ENCODE results near the gene RELCH.
A peak's percentile ranks its signal among the peaks of the same experiment; 100 is the strongest.

The RELCH gene

DNA sequence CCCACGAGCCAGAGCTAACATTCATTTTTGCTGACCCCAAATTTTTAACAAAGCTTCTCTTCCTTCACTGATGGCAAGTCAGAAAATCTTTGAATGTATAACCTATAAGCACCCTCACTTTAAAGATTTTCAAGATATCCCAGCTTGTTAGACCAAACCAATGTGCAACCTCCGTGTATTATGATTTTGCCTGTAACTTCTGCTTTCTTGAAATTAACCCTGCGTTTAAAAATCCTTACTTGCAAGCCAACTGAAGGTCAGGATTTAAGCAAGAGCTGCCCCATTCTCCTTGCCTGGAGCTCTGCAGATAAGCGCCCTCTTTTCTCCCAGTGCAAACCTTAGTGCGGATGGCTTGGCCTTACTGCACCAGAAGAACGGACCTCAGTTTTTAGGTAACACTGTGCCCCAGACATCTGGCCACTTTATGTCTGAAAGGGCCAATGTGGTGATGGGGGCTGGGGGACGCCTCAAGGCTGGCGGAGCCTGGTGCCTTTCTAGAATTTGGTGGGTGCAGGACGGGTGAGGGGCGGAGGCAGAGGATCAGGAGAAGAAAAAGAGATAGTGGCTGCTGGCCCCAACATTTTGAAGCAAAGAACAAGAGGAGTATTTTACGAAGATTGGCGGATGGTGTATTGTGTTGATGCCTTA lies 137.2 kb downstream of the RELCH start:
- DNase-seq (ENCODE audit: low read depth in 2 of 2): no peak

DNA sequence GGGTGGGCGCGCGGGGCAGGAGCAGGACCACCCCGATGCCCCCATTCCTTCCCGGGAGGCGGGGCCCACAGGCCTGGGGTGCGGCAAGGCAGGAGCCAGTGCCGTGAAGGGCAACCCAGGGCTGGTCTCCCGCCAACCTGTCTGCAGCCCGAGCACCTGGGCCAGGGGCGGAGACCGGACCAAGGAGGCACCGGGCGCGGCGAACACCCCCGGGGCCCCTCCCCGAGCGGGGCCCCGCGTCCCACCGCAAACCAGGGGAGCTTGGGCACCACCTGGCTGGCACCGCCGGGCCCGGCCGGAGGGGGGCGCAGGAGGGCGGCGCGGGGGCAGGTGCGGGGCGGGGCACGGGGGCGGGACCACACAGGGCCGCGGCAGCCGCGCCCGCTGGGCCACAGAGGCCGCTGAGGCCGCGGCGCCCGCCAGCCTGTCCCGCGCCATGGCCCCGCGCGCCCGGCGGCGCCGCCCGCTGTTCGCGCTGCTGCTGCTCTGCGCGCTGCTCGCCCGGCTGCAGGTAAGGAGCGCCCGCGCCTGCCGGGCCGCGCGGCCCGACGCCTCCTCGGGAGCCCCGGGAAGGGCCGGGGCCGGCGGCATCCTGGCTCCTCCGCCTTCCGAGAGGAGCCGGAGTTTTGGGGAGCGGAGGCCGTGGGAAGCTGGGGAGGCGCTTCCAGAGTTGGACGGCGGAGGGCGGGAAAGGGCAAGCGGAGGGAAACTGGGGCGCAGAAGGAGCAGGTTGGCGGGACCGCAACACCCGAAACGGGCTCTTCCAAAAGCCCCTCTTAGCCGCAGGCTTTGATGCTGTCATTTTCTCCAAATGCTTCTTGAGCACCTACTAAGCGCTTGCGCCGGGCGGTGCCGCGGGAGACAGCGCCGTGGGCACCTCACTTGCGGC lies 138.1 kb downstream of the RELCH start, which contains the start of gene TNFRSF11A:
Gene TNFRSF11A, plus strand, starts transcription at position 394 of the 889 bp plus-strand sequence. Its CDS starts 43 bp downstream, at position 437.
- peak in 1 of 2 experiments; percentile 56 for DNase-seq (ENCODE audit: low read depth in 2 of 2)

DNA sequence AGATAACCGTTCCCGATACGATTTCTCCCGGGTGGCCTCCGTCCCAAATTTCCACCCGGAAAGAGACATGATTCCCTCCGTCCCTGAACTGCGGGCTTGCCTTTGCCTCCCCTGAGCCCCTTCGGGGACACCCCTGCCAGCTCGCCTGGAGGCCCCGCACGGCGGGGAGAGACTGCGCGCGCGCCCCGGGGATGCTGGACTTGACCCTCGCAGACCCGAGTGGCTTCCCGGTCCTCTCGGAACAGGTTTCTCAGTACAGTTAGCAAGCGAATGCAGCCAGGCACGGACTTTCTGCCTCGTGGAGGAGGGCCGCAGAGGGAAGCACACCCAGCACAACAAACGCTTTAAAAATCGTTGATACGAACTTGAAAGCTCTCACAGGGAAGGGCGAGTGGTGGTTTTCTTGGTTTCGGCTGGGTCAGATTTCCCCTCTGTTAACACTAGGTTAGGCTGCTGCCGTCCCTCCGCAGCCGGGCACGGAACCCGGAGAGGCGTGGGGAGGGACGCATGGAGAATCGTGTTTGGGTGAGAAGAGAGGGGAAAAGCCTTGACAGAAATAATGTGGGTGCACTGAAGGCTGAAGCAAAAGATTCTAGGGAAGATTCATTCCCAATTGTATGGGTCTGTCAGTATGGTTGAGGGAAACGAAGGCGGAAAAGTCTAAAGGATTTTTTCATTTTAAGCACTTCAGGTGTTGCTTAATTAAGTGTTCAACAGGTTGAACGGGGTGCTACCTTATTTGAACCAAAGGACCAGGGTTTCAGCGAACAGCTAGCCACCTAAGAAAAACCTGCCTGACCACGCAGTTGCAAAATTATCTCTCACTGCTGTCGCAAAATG lies 139.0 kb downstream of the RELCH start:
- DNase-seq (ENCODE audit: low read depth in 2 of 2): peak in 1 of 2 experiments; percentile 22

DNA sequence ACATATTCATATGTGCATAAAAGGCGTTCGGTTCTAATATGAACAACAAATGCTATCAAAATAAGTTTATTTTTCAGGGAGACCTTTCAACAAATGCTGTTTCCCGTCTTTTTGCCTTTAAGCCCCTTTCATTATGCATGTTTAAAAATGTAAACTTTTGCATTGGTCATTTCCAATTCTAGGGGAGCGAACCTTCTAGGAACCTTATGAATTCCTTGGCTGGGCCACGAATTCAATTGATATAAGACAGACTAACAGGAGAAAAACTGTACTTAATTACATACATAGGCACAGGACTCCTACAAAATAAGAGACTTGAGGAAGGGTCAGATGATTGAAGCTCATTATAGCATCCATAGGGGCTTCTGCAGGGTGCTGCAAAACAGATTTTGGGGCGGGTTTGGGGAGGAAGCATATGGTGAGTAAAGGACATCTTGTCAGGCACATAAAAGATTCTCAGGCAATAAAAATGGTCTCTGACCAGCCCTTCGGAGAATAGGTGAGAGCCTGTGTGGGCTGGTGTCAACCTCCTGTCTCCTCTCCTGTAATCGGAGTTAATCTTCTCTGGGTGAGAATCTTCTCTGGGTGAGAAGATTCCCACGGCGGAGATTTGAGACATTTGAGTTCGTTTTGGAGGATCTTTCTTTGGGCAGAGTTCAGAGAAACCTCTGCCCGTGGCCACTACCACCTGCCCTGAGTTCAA lies 139.7 kb downstream of the RELCH start:
- DNase-seq (ENCODE audit: low read depth in 2 of 2): no peak

DNA sequence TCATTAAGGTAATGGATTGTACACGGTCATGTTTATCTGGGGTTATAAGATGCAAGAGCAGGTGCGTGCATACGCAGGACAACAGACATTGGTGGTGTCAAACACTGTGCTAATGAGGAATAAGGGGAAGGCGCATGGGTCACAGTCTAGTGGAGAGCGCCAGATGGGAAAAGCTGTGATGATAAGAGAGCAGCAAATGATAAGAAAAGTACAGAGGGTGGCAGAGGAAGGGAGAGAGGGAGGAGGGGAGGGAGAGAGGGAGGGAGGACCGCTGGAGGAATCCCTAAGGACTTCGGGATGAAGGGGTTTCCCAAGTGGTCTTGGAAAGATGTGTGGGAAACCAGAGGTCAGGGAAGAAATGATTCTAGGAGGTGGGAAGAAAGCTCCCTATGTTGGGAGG lies 140.9 kb downstream of the RELCH start:
- DNase-seq (ENCODE audit: low read depth in 2 of 2): no peak

DNA sequence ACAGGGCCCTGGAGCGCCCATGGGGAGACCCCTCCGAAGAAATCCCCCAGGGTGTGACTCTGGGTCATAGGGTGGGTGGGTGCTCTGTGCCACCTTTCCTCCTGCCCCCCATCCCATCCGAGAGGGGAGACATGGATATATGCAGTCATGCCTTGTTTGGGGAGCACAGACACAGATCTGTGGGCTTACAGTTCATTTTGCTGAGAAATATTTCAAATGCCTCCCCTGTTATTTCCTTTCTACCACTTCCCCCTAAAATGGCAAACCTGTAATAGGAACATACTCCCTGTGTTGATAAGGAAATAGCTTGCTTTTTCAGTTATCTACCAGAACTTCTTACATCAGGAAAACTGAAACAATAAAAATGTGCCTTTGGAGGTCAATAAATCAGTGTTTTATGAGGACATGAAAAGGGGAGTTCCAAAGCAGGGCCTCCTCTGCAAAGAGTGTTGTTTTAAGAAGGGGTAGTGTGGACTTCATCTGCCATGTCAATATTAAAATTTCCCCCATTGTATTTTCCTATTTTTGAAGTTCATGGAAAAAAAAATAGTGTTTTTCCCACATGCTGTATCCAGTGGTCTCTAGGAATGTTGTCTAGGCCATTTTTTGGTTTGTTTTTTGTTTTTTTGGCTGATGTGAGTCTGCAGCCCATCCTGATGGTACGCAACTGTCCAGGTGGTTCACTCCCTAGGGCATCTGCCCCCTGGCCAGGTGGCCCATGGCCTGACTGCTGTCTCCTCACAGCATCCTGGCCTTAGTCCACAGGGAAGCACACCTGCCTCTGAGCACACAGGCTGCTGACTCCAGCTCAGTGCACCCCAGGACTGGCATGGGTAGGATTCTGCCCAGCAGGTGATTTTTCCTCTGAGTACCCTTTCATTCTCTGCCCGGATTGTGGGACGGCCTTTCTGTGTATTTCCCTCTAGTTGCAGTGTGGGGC lies 141.8 kb downstream of the RELCH start:
- no peak for DNase-seq (ENCODE audit: low read depth in 2 of 2)

DNA sequence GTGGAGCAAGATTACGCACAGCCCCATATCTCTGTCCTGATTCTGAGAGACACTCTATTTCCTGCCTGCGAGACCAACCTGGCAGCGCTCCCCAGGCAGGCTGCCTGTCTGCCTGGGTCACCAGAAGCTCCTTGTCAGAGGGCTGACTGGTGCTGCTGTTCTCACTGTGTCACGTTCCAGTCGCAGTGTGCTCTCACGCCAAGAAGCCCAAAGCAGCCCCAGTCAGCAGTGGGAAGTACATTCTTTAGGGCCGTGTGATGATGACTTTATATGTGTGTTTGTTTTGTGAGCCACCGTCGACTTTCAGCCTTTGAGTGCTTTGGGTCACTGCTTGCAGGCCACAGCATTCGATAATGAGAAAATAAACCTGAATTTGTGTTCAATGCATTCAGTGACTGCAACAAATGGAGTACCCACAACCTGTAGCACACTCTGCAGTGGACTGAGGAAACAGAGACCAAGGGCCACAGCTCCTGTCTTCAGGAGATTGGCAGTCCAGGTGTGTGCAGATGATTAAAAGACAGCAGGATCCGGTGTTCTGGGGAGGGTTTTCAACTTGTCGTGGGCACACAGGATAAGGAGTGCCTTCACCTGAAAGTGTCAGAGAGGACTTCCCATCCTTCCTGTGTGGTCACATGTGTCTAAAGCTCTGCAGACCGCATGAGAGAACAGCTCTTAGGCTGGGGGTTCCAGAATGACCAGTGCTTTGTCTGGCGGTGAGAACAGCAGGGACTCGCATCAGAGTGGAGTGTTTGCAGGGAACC lies 142.8 kb downstream of the RELCH start:
- peak in 1 of 2 experiments; percentile 10 for DNase-seq (ENCODE audit: low read depth in 2 of 2)

DNA sequence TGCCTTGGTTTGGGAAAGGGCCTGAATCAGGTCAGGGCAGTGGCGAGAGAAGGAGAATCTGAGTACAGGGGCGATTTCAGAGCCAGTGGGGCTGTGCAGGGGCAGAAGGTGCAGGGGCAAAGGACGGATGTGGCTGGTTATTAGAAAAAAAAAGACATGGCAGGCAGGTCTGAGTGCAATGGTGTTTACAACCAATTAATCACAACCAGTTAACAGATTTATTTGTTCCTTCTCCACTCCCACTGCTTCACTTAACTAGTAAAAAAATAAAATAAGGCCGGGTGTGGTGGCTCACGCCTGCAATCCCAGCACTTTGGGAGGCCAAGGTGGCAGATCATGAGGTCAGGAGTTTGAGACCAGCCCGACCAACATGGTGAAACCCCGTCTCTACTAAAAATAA lies 143.6 kb downstream of the RELCH start:
- DNase-seq (ENCODE audit: low read depth in 2 of 2): no peak

DNA sequence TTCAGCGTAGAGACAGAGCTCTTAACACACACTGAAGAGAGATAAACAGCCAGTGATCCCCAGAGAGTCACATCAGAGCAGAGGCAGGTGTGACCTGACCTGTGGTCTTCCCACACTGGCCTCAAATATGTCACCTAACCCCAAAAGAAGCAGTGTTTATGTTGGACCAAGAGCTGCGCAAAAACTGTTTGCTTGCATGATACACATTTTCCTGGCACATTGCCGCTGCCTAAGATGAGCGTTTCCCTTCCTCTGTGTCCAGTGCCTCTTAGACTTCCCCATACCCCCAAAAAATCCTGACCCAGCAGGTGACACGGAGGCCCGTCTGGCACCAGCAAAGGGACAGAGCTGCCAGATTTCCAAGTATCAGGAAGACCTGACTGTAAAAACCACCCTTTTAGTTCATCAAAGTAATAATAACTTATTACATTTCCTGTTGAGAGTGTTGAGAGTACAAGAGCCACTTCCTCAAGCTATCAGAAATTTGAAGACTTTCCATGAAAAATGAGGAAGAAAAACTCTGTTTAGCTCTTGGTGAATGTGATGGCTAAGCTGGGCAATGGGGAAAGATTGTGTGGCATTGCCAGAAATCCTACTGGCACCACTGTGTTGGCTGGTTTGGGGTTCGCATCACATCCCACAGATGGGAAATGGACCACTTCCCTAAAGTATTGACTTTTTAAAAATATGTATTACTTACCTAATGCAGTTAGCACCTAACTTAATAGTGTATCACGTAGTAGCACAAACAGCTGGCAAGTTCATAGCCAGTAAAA lies 144.7 kb downstream of the RELCH start:
- DNase-seq (ENCODE audit: low read depth in 2 of 2): no peak

GRCh38 chr18:62332431-62332830 lies 145.4 kb downstream of the RELCH start:
- DNase-seq (ENCODE audit: low read depth in 2 of 2): no peak

DNA sequence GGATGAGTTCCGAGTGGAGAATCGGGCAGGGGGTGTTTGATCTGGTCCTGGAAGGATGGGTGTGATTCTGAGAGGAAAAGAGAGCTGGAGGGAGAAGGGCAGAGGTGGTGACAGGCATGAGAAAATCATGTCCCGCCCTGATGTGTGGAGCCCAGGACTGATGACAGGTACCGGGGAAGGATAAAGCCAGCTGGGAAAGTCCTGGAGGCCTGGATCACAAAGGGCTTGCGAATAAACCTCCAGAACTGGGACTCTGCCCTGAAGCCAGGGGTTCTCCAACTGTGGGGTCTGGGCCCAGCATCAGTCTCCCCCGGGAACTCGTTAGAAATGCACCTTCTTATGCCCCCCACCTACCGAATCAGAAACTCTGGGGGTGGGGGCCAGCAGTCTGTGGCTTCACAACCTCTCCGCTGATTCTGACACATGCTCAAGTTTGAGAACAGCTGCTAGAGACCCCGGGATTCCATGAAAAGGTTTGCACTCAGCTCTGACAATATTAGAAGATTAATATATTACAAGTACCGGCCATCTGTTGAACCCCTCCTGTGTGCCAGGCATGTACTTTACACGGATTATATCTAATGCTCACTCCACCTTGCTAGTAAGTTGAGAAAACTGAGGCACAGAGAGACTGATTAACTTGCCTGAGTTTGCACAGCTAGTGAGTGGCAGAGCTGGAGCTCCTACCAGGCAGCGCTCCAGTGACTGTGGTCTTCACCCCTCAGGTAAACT lies 146.1 kb downstream of the RELCH start:
- DNase-seq (ENCODE audit: low read depth in 2 of 2): no peak

- DNase-seq (ENCODE audit: low read depth in 2 of 2): no peak
These were observed 147.1 kb downstream of the RELCH start for GRCh38 chr18:62334120-62334519.

- DNase-seq (ENCODE audit: low read depth in 2 of 2): no peak
These were observed 148.4 kb downstream of the RELCH start for GRCh38 chr18:62335494-62335893.

- DNase-seq (ENCODE audit: low read depth in 2 of 2): no peak
These were observed 149.6 kb downstream of the RELCH start for GRCh38 chr18:62336618-62337017.

- no peak for DNase-seq (ENCODE audit: low read depth in 2 of 2)
These were observed 150.3 kb downstream of the RELCH start for GRCh38 chr18:62337336-62337735.

DNA sequence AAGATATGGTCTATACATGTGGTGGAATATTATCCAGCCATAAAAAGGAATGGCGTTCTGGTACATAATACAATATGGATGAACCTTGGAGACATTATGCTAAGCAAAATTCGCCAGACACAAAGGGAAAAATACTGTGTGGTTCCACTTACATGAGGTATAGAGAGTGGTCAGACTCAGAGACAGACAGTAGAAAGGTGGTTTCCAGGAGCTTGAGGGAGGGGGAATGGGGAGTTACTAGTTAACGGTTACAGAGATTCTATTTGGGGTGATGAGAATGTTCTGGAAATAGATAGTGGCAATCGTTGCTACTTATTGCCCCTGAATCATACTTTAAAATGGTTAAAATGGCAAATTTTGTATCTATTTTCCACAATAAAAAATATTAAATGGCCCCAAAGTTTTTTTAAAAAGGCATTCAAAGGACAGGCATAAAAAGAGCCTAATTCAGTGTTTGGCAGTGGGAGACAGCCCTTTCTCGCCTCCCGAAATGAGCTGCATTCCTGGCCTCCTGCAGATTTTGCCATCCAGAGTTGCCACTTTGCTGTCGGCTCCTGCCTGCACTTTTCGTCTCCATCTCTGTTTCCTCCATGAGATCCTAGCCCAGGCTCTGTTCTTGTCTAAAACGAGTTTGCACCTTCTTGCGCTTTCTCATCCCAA lies 151.5 kb downstream of the RELCH start:
- DNase-seq (ENCODE audit: low read depth in 2 of 2): no peak

Data from stimulated activated CD4-positive, alpha-beta T cell treated with anti-CD3 and anti-CD28 coated beads, Interleukin-12 subunit alpha, Interleukin-12 subunit beta, amount 100 ng/mL, for 24 hours (primary cell).